ENCODE results near the gene GRB2.

GRB2 gene

DNA sequence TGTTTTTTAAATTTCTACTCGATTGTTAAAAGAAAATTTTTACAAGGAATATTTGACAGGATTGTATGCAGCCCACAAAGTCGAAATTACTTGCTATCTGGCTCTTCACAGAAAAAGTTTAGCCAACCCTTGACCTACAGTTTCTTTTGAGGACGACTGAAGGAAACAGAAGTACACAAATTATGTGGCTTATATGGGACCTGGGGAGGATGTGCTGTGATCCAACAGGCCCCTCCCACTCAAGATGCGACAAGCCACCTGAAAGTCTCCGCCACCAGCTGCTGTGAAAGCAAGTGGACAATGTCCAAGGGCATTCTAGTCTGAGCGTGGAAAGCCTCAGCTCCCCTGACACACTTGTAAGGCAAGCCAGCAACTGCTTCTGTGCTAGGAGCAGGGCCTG is 73.8 kb downstream of the GRB2 start:
- TF ChIP-seq, protein P1, sequence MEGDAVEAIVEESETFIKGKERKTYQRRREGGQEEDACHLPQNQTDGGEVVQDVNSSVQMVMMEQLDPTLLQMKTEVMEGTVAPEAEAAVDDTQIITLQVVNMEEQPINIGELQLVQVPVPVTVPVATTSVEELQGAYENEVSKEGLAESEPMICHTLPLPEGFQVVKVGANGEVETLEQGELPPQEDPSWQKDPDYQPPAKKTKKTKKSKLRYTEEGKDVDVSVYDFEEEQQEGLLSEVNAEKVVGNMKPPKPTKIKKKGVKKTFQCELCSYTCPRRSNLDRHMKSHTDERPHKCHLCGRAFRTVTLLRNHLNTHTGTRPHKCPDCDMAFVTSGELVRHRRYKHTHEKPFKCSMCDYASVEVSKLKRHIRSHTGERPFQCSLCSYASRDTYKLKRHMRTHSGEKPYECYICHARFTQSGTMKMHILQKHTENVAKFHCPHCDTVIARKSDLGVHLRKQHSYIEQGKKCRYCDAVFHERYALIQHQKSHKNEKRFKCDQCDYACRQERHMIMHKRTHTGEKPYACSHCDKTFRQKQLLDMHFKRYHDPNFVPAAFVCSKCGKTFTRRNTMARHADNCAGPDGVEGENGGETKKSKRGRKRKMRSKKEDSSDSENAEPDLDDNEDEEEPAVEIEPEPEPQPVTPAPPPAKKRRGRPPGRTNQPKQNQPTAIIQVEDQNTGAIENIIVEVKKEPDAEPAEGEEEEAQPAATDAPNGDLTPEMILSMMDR (conservative IDR thresholded peaks at IDR 0.05) = no peak
- no peak overlapping the region for H3K27ac ChIP-seq

DNA sequence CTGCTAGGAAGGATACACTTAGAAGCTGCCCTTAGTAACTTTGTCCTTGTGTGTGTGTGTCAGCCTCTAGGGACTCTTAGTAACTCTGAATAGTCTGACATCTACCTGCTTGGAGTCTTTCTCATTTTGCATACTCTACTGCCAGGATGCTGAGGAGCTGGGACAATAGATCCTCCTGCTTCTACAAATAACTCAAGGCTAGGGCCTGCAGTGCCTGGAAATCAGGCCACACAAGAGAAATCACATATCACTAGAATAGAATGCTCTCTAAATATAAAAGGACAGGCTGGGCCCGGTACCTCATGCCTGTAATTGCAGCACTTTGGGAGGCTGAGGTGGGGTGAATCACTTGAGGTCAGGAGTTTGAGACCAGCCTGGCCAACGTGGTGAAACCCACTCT is 77.7 kb downstream of the GRB2 start:
- no peak overlapping the region for H3K27ac ChIP-seq
- TF ChIP-seq, protein P1 (conservative IDR thresholded peaks at IDR 0.05) = no peak

DNA sequence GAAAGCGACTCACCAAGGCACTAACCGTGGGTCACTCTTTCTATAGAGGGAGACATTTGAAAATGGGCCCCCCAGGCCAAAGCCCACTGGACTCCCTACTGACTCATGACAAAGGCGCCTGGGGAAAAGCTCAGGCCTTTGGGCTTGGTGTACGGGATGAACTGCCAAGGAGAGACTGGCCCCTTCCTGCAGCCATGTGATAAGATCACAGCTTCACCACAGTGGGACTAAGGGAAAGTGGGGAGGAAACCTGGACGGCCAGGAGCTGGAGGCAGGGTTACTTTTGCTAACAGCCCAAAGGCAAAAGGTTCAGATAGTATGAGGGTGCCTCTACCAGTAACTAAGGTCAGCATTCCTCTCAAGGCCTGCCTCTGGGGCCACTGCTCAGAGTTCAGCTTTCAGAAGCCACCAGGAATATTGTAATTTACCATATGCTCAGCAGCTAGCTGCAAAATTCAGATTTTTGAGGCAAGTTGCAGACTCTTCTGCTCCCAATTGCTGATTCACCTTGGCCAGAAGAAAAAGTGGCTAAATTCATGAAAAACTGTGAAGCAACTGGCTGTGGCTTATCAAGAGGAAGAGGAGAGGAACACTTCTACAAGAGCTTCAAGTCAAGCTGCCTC is 79.1 kb downstream of the GRB2 start:
- H3K27ac ChIP-seq = no peak overlapping the region
- TF ChIP-seq, protein P1 (conservative IDR thresholded peaks at IDR 0.05) = no peak

DNA sequence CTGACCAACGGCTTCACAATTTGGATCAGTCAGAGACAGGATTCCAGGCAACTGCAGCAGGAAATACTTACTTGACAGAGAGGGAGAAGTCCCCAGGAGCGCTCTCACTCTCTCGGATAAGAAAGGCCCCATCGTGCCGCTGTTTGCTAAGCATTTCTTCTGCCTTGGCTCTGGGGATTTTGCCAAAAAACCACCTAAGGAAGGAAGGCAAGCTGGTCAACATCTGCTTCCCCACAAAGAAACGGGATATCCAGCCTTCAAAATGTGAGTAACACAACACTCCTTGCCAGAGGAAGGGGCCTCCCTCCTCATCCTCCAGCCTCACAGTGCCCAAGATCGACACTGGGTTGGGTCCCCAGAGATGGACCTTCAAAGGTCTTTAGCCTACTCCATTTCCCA is 79.7 kb downstream of the GRB2 start:
- no peak overlapping the region for H3K27ac ChIP-seq

DNA sequence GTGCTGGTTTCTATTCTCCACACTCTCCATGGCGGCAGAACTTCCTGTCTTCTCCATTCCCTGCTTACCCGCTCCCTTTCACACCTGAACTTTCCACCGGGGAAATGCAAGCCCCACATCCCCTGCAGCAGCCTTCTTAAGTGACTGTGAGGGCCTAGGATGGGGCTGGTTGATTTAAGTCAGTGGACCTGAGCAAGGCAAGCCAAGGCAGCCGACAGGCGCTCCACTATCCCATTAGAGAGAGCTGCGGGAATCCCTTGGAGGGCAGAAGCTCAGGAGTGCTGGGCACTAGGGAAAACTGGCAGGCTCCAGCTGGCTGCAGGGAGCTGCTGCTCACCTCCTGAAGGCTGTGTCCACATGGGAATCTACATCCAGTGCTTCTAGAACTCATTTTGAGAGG is 80.1 kb downstream of the GRB2 start:
- no peak overlapping the region for H3K27ac ChIP-seq

More for the DNA sequence above, 79.7 kb downstream of the GRB2 start:
- TF ChIP-seq, protein P1 (conservative IDR thresholded peaks at IDR 0.05) = no peak

DNA sequence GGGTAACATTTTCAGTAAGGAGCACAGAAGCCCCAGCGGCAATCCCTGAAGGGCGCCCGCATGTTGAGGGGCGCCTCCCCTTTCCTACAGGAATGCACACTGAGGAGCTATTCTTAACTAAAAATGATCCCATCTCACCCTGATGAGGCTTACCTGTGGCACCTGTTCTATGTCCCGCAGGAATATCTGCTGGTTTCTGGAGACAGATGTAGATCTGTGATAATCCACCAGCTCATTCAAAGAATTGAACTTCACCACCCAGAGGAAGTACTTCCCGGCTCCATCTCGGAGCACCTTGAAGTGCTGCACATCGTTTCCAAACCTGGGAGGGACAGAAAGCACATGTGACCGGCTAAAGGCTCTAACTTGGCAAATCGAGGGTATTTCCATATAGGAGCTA is 84.0 kb downstream of the GRB2 start:
- no peak overlapping the region for H3K27ac ChIP-seq
- TF ChIP-seq, protein P1 (conservative IDR thresholded peaks at IDR 0.05) = no peak

More for the DNA sequence above, 80.1 kb downstream of the GRB2 start:
- TF ChIP-seq, protein P1 (conservative IDR thresholded peaks at IDR 0.05) = no peak

DNA sequence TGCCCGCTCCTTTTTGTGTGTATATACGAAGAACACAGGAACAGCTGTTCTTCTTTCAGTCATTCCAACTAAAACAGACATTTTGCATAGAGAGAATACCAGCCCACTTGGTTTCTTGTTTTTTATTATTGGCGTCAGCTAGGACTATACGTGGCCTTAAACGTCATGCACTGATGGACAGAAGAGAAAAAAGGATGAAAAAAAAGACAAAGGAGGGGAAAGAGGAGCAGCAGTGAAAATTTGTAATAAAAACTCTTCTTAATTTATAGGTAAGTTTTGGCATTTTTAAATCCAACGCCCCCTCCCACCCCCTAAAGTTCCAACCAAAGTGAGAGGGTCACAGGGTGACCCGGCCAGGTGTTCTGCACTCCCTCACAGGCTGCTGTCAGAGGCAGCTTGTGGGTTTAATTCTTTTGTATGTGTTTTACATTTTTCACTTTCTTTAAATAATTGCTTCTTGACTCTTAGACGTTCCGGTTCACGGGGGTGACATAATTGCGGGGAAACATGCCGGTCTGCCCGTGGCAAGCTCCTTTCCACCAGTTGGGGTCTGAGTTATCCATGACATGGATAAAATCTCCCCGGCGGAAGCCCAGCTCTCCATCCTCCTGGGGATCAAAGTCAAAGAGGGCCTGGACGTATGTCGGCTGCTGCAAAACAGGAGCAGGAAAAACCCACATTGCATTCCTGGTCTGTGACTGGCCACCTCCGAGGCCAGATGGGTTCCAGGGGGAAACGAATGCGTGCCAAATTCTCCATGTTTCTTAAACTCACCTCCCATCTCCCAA is 85.4 kb downstream of the GRB2 start:
- no peak overlapping the region for H3K27ac ChIP-seq
- TF ChIP-seq, protein P1 (conservative IDR thresholded peaks at IDR 0.05) = no peak

Data from VCaP (cell line).